Inflammatory macrophage treated with lipopolysaccharide for 4 hours (primary cell): Measurements from ENCODE around the gene RHBDL2.
"Not testable (repeated sequence)": the region's sequence is repeated elsewhere in the genome, so short reads cannot be mapped to it uniquely, and the experiment has no call there.

ENCODE experiments used
- DNase-seq: peaks from one replicate; pipeline ENCODE4 v3.0.0-alpha.2; 2020

The RHBDL2 gene, protein sequence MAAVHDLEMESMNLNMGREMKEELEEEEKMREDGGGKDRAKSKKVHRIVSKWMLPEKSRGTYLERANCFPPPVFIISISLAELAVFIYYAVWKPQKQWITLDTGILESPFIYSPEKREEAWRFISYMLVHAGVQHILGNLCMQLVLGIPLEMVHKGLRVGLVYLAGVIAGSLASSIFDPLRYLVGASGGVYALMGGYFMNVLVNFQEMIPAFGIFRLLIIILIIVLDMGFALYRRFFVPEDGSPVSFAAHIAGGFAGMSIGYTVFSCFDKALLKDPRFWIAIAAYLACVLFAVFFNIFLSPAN

DNA sequence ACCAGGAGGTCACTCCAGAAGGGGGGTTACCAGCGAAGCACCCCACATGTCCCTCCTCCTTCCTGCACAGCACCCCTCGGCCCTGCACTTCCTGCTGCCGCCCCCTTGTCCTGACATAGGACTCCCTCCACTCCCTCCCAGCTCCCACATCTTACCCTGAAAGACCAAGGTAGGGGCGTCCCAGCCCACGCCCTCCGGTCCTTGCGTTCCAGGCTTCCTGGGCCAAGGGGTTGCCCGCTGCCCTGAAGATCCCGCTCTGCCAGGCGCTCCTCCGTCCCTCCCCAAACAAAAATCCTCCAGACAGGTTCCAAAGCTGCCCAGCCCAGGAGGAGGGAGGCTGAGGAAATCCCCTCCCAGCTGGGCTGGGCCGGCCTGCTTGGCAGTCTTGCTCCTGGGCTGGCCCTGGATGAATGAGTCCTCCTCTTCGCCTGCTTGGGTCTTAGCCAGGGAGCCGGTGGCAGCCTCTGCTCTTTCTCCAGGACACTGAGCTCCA lies at the start of gene RHBDL2:
RHBDL2 (minus strand) TSS at position 304 of the 493 bp plus-strand sequence. CDS start 22,618 bp downstream, outside the sequence.
- DNase-seq: no peak

DNA sequence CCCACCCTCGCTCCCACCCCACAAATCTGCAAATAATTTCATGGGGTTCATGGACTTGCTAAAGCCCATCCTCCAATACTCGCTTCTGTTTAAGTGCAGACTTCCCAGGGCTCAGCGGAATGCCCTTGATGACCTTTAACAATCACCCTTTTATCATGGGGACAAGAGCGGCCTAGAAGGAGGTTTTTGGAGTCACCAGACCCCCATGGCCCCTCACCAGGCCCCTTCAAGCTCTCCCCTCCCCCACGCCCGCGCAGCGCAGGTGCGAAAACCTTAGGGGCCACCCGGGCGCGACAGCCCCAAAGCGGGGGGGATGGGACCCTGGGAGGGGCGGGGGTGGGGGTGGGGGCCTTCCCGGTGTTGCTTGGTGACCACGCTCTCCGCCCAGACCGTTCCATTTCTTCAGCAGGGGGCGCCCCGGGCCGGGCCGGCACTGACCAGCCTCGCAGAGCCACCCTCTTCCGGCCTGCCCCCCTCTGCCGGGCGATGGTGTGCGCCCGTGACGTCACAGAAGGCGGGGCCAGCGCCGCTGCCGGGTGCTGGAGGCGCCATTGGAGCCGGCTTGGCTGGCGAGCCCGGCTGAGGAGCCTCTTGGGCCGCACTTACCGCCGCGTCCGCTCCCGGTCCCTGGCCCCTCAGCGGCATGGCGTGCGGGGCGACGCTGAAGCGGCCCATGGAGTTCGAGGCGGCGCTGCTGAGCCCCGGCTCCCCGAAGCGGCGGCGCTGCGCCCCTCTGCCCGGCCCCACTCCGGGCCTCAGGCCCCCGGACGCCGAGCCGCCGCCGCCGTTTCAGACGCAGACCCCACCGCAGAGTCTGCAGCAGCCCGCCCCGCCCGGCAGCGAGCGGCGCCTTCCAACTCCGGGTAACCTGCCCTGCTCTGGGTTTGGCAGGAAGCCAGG lies 49.4 kb upstream of the RHBDL2 start, which contains the start of gene AKIRIN1:
AKIRIN1 (plus strand) TSS at position 539 of the 900 bp plus-strand sequence; CDS start at position 644, 105 bp downstream.
- DNase-seq: peak; percentile 96

DNA sequence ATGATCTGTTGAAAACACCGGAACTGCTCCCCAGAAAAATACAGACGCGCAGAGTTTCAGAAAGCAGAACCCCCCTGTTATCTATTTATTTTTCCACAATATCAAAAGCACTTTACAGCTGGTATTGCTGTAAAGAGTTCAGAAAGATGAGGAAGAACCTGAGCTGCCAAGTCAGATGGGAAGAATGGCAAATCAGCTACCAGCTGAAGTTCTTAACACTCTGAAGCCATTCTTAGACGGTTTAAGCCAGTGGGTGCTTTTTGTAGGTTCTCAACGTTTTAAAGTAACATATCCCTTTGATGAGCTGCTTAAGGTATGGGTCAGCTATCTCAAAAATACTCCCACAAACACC lies 48.7 kb upstream of the RHBDL2 start:
- no peak for DNase-seq

DNA sequence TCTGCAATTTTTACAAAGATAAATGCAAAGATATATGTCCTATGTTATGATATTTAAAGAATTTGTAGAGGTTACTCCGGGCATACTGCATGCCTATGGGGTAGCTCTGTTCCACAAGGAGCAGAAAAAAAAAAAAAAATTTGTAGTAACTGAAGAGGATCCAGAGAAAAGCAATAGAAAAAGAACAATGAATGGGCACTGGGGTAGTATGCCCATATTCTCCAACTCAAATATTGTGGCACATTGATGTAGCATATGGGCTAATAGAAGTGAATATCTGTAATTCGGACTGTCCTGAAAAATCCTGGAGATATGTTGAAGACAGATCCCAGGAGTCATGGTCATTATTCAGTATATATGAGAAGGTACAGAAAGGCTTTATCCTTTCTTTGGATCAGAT lies 48.3 kb upstream of the RHBDL2 start:
- DNase-seq: no peak

DNA sequence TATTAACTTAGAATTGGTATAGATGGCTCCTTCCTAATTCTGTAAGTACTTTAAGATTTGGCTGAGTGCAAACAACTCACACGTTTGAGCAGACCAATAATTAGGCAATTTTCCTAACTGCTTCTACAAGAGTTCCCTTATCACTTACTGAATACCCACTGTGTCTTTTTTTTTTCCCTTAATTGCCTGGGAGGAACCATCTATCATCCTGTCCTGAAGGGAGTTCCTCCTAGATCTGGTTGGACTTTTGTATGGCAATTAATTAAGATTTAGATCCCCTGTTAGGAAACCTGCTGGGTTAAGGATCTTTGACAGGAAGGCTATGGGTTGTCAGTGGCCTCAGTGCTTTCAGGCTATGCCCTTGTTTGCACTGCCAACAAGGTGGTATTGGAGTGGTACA lies 37.8 kb upstream of the RHBDL2 start:
- not testable (repeated sequence) for DNase-seq

DNA sequence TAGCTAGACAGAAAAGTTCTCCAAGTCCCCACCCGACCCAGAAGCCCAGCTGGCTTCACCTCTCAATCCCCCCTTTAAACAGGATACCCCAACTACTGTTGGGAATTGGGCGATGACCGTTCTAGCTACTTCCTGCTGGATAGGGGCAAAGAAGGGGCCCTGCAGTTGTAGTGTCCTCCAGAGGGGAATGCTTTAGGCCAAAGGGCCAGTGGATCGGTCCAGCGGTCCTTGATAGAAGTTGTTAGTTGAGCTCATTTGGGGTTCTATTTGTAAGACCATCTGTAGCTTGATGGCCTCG lies 36.6 kb upstream of the RHBDL2 start:
- not testable (repeated sequence) for DNase-seq

DNA sequence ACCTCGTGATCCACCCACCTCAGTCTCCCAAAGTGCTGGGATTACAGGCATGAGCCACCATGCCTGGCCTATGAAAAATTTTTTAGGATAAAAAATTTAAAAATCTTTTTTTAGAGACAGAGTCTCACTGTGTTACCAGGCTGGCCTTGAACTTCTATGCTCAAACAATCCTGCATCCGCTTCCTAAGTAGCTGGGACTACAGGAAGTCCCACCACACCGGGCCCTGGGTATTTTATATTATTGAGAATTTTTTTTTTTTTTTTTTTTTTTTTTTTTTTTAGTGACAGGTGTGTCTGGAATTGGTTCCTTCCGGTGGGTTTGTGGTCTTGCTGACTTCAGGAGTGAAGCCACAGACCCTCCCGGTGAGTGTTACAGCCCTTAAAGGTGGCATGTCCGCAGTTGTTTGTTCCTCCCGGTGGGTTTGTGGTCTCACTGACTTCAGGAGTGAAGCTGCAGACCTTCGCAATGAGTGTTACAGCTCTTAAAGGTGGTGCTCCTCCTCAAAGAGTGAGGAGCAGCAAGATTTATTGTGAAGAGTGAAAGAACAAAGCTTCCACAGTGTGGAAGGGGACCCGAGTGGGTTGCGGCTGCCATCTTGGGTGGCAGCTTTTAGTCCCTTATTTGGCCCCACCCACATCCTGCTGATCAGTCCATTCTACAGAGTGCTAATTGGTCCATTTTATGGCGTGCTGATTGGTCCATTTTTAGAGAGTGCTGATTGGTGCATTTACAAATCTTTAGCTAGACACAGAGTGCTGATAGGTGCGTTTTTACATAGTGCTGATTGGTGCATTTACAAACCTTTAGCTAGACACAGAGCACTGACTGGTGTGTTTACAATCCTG lies 36.0 kb upstream of the RHBDL2 start:
- not testable (repeated sequence) for DNase-seq

DNA sequence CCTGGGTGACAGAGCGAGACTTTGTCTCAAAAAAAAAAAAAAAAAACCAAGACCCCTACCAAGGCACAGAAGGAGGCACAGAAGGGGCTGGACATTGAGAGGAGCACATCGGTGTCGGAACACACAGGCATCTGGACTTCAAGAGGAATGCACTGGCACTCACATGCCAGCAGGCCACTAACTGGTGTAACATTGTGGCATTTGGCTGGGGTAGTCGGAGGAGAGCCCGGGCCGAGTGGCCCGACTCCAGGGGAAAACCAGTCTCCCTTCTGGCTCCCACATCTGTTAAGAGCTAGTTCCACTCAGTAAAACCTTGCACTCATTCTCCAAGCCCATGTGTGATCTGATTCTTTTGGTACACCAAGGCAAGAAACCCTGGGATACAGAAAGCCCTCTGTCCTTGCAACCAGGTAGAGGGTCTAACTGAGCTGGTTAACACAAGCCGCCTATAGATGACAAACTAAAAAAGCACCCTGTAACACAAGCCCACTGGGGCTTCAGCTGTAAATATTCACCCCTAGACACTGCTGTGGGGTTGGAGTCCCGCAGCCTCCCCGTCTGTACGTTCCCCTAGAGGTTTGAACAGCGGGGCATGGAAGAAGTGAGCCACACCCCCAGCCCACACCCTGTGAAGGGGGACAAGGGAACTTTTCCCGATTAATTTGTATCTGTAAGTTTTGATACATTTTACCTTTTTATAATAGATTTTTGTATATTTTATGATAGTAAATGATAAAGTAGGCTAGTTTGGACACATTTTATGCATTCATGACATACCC lies 32.2 kb upstream of the RHBDL2 start:
- DNase-seq: no peak

DNA sequence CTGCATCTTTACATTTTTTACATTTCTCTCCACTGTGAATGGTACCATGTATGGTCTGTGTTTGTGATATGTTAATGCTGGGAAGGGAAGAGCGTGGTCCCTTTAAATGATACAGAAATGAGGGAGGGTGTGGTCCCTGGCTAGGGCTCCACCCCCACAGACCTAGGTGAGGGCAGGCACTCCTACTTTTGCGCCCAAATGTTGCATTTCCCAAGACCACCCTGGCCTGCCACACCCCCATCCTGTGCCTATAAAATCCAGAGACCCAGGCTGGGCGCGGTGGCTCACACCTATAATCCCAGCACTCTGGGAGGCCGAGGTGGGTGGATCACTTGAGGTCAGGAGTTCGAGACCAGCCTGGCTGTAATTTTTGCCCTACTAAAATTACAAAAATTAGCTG lies 31.5 kb upstream of the RHBDL2 start:
- DNase-seq: not testable (repeated sequence)

DNA sequence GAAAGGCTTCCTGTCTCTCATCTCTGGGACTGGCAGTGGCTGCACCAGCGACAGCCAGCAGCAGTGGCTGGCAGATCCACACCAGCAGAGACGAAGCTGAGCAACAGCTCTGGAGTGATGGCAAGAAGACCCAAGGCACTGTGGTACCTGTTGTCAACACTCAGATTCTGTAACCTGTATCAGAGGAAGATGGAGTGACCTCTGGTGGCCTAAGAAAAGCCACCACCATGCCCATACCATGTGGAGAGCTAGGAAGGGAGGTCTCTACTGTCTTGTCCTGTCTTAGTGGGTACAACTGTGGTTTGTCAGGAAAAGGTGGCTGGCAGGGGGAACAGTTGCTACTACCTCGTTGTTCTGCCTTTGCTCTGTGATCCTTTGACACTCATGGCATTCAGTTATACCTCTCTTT lies 22.5 kb upstream of the RHBDL2 start:
- no peak for DNase-seq

DNA sequence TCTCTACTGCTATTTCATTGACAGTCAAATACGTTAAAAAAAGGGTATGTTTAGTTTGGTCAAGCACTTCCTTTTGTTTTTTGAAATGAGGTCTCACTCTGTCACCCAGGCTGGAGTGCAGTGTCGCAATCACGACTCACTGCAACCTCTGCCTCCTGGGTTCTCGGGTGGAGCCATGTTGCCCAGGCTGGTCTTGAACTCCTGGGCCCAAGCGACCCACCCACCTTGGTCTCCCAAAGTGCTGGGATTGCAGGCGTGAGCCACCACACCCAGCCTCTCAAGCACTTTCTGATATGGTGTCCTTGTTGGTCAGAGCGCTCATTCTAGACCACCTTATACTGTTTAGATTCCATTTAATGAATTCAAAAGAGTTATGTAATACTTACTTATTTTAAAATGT lies 20.9 kb upstream of the RHBDL2 start:
- peak; percentile 8 for DNase-seq

DNA sequence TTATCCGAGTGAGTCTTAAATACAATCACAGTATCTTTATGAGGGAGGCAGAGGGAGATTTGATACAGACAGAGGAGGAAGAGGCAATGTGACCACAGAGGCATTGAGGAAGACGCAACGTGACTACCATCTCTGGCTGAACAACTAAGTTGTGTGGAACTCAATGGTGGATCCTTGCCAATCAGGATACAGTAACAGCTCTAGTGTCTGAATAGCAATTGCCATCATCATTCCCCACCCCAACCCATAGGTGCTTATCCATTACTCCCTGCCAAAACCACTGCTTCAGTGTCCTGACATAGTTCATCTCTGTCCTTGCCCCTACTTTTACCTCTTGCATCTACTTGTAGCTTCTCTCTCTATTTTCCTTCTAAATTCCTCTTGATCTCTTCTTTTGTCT lies 20.5 kb upstream of the RHBDL2 start:
- no peak for DNase-seq

DNA sequence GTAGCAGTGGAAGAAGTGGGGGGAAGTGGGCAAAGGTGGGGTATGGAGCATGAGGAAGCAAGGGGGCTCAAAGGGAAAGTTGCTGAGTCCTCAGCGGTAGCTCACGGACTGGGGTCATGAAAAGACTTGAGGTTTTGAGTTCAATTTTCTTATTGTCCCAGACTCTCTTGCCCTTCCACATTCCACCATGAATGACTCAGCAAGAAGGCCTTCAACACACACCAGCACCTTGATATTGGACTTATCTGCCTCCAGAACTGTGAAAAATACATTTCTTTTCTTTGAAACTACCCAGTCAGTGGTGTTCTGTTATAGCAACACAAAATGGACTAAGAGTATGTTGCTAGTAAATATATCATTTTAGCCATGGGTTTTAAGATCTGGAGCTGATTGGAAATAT lies 17.3 kb upstream of the RHBDL2 start:
- no peak for DNase-seq

DNA sequence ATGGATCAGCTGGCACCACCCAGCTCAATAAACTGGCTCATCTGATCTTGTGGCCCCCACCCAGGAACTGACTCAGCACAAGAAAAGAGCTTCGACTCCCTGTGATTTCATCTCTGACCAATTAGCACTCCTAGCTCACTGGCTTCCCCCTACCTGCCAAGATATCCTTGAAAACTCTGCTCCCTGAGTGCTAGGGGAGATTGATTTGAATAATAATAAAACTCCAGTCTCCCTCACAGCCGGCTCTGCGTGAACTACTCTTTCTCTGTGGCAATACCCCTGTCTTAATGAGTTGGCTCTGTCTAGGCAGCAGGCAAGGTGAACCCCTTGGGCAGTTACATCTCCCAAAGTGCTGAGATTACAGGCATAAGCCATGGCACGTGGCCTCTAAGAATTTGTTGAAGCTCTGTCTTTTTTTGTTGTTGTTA lies 11.8 kb upstream of the RHBDL2 start:
- no peak for DNase-seq

DNA sequence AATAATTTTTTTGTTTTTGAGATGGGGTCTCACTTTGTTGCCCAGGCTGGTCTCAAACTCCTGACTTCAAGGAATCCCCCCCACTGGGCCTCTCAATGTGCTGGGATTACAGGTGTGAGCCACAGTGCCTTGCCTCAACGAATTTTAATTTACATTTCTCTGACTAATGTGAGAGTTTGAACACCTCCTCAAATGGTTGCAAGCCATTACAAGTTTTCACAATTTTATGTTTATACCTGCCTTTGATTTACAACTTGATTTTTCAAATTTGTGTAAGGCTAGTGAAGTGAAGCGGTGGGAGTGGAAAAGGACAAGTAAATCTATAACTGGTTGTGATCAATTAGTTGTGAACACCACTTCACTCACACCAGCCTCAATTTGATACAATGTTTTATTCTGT lies 8.9 kb upstream of the RHBDL2 start:
- no peak for DNase-seq

DNA sequence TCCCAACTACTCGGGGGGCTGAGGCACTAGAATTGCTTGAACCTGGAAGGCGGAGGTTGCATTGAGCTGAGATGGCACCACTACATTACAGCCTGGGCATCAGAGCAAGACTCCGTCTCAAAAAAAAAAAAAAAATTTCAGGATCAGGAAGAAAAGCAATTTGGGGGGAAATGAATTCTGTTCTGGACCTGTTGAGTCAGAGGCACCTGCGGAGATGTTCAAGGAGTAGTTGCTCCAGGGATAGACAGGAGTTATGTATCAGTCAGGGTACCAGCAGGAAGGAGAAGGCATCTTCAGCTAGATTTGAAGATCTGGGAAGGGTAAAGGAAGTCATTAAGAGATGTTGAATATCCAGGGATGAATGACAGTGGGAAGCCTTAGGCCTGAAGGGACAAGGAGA lies 2.9 kb upstream of the RHBDL2 start:
- DNase-seq: no peak

DNA sequence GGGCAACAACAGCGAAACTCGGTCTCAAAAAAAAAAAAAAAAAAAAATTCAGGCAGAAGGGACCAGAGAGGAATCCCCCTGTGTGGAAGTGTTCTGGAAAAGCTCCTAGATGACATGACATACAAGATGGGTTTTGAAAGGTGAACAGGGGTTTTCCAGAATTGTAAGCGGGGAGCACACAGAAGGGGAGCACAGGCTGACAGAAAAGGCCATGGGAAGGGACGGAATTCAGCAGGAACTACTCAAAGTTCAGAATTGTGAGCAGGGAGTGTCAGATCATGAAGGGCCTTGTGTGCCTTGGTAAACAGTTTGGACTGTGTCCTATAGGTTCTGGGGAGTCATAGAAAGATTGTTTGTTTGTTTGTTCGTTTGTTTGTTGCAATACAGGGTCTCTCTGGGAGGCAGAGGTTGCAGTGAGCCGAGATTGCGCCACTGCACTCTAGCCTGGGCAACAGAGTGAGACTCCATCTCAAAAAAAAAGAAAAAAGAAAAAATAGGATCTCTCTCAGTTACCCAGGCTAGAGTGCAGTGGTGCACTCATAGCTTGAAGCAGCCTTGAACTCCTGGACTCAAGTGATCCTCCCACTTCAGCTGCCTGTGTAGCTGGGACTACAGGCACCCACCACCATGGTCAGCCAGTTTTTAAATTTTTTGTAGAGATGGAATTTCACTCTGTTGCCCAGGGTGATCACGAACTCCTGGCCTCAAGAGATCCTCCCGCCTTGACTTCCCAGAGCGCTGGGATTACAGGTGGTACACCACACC lies 1.2 kb upstream of the RHBDL2 start:
- DNase-seq: no peak

DNA sequence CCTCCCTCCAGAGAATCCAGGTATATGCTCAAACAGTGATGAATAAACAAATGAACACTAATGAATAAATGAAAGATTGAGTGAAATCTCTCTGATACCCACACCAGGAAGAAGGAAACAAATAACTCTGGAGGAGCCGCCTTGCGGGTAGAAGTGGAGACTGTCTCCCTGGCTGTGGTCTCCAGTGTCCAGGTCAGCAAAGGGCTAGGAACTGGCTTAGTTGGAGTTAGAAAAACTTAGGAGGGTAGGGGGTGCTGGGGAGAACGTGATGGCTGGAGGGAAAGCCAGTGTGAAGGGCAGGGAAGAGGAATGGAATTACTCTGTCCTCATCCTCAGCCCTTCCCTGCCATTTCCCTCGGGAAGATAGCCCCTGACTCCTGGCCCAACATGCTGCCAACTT lies 537 bp downstream of the RHBDL2 start:
- DNase-seq: no peak

DNA sequence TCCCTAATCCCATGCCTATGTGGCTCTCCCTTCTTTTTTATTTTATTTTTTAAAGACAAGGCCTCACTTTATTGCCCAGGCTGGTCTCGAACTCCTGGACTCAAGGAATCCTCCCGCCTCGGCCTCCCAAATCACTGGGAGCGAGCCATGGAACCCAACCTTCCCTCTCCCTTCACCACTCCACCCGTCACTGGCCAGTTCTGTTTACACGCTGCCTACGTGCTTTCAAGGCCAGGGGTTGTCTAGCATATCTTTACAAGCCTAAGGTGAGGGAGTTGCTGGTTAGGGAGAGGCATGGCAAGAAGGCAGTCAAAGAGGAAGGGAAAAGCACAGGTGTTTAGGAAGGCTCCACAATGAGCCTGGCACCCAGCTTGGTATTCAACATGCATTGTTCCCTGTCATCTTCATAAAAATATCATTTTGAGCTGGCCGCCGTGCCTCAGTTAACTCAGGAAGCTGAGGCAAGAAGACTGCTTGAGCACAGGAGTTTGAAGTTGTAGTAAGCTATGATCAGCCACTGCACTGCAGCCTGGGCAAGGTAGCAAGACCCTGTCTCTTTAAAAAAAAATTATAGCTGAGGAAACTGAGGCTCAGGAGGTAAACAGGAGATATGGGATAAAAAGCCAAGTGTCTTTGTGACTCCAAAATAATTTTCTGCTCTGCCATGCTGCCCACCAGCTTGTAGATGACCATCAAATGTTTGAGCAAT lies 1.1 kb downstream of the RHBDL2 start:
- DNase-seq: no peak

DNA sequence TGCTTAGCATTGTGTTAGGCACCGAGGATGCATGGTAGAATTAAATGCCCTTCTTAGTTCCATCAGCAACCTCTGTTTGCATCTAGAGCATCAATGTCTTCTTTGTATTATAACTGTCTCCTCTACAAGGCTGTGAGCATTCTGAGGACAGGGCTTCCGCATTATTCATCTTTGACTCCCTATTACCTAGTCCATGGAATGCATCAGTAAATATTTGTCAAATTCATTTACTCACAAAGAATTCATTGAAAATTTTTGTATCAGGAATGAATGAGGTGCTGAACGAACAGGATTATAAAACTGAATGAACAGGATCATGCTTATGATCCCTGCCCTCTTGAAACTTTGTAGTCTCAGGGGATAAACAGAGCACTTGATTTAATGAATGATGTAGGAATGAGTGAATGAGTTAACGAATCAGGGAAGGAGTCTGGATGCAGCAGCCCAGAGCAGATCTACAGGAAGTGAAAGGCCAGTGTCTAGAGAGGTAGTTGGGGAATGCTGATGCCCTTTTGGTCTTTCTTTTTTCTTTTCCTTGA lies 2.8 kb downstream of the RHBDL2 start:
- DNase-seq: no peak

DNA sequence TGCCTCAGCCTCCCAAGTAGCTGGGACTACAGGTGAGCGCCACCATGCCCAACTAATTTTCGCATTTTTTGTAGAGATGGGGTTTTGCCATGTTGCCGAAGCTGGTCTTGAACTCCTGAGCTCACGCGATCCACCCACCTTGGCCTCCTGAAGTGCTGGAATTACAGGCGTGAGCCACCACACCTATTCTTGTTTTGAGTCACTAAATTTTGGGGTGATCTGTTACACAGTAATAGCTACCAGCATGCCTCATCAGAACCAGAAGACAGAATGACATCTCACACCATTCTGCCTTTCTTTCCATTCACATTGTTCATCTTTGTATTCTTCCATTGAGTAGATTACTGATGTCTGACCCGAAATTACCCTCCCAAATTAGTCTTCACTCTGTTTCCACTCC lies 9.1 kb downstream of the RHBDL2 start:
- no peak for DNase-seq
